GM18870 (cell line): ENCODE measurements around the gene FBXW5.

ENCODE experiments used
- ATAC-seq: cut with Tn5 transposase; IDR thresholded peaks from one replicate; pipeline ENCODE4 v1.9.1; 2021; ENCODE audit warnings: moderate library complexity; ENCODE audit not compliant: unreplicated experiment

FBXW5 gene, protein sequence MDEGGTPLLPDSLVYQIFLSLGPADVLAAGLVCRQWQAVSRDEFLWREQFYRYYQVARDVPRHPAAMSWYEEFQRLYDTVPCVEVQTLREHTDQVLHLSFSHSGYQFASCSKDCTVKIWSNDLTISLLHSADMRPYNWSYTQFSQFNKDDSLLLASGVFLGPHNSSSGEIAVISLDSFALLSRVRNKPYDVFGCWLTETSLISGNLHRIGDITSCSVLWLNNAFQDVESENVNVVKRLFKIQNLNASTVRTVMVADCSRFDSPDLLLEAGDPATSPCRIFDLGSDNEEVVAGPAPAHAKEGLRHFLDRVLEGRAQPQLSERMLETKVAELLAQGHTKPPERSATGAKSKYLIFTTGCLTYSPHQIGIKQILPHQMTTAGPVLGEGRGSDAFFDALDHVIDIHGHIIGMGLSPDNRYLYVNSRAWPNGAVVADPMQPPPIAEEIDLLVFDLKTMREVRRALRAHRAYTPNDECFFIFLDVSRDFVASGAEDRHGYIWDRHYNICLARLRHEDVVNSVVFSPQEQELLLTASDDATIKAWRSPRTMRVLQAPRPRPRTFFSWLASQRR

DNA sequence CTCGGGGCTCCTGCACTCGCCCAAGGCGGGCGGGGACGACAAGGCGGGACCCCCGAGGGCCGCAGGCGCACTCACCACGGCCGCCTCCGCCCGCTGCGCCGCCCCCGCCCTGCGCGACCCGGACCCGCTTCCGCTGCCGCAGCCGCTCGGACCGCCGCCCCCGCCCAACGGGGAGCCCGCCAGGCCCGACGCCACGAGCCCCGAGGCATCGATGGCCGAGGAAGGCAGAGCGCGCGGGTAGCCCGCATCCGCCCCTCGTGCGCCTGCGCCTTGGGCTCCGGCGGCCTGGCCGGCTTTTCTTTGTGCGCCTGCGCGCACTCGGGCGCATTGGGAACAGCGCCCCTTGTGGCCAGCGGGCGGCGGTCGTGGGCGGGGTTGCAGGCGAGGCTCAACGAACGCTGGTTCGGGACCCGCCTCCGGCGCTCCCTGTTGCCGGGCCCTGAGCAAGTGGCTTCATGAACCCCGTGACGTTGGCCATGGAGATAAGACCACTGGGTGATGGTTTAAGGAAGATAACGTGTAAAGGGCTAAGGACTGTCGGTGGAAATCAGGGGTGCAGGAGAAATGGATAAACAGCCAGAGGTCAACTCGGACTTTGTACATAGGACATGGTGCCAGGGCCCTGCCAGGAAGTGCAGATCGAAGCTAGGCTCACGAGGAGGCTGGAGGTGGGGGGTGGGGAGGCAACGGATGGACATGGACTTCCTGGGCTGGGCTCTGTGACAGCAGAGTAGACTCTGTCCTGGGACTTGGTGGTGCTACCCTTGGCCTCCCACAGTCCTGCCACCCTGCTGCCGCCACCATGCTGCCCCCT is at the start of gene FBXW5, which contains the start of gene C8G:
TSS of gene FBXW5 (minus strand) at position 220 of the 814 bp plus-strand sequence. CDS start 655 bp downstream, outside the sequence.
TSS of gene C8G (plus strand) at position 725 of the 814 bp plus-strand sequence. CDS start at position 803, 78 bp downstream.
- ATAC-seq = peak; percentile 44

DNA sequence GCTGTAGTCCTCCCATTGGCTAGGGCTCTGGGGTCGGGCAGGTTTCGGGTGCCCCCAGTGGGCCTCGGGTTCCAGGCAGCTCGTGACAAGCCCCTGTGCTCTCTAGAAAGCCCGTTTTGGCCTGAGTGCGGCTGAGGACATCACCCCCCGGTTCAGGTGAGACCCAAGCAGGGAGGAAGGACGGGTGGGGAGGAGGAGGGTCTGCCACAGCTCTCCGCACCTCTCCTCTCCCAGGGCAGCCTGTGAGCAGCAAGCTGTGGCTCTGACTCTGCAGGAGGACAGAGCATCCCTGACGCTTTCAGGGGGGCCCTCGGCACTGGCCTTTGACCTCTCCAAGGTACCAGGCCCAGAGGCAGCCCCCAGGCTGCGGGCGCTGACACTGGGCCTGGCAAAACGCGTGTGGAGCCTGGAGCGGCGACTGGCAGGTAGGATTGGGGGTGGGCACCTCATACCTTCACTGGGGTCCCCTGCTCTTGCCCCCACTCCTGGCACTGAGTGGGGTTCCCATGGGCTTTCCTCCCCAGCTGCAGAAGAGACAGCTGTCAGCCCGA is 48.4 kb upstream of the FBXW5 start:
- peak; percentile 9 for ATAC-seq

DNA sequence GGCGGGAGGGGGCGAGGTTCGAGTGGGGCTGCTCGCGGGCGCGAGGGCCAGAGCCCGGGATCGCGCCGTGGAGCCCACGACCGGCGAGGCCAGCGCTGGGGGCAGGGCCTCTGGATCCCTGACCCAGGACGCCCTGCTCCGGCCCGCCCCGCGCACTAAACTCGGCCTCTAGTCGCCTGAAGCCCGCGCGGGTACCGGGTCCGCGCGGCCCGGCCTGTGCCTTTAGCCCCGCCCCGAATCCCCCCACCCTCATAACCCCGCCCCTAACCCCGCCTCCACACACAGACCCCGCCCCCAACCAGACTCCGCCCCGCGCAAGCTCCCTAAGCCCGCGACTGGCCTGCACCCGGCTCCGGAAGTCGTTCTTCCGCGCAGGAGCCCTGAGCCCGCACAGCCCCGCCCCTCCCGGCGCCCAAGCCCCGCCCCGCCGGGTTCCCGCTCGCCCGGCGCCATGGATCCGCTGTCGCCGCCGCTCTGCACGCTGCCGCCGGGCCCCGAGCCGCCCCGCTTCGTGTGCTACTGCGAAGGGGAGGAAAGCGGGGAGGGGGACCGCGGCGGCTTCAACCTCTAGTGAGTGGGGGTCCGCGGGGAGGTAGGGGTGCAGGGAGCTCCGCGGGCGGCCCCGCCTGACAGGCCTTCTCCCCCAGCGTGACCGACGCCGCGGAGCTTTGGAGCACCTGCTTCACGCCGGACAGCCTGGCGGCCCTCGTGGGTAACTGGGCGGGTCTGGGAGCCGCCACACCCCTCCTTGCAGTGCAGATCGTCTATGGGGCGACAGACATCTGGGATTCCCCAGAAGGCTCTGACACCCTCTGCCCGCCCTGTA is 47.7 kb upstream of the FBXW5 start, which contains the start of gene PAXX:
TSS of gene PAXX (plus strand) at position 430 of the 826 bp plus-strand sequence. CDS start at position 452, 22 bp downstream.
- peak; percentile 53 for ATAC-seq

DNA sequence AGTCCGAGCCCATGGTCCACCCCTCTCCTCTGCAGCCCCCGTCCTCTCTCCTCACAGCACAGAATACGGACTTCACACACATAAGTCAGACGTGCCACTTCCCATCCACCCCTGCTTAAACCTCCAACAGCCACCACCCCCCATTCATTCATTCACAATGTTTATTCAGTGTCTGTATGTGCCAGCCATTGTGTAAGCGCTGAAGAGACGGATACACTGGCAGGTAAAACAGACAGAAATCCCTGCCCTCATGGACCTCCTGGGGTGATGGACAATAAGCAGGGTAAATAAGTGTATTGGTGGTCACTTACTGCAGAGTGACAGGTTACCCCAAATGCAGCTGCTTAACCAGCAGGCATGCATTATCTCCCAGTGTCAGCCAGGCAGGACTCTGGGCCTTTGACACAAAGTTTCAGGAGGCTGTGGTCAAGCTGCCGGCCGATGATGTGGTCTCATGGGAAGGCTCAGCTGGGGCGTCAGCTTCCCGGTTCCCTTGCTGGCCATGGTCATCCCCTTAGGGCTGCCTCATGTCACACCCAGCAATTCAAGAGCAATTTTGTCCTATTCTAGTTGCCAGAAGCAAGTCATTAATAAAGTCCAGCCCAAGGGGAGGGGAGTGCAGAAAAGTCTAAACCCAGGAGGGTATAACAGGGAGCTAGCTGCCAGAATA is 45.8 kb upstream of the FBXW5 start:
- no peak for ATAC-seq

DNA sequence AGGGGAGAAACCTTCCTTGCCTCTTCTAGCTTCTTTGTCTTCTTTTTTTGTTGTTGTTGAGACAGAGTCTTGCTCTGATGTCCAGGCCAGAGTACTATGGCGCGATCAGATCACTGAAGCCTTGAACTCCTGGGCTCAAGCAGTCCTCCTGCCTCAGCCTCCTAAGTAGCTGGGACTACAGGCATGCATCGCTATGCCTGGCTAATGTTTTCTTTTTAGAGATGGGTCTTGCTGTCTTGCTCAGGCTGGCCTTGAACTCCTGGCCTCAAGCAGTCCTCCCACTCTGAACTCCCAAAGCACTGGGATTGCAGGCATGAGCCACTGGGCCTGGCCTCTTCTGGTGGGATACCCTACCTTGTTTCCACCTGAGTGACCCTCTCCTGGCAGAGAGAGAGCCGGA is 44.3 kb upstream of the FBXW5 start:
- no peak for ATAC-seq

DNA sequence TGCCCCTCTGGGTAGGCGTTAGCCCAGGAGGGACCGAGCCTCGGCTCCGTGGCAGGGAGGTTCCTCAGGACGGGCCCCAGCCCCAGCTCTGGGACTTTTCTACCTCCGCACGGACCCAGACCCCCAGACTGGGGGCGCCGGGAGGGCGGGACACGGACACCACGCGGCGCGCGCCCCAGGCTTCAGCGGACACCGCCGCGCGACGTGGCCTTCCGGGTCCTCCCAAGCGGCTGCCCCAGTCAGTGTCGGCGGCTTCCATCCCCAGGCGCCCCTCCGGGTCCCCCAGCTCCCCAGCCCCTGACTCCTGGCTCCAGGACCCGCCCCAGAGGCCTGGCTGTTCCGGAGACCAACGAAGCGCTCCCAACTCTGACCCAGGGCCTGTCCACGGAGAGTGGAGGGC is 41.3 kb upstream of the FBXW5 start:
- no peak for ATAC-seq

DNA sequence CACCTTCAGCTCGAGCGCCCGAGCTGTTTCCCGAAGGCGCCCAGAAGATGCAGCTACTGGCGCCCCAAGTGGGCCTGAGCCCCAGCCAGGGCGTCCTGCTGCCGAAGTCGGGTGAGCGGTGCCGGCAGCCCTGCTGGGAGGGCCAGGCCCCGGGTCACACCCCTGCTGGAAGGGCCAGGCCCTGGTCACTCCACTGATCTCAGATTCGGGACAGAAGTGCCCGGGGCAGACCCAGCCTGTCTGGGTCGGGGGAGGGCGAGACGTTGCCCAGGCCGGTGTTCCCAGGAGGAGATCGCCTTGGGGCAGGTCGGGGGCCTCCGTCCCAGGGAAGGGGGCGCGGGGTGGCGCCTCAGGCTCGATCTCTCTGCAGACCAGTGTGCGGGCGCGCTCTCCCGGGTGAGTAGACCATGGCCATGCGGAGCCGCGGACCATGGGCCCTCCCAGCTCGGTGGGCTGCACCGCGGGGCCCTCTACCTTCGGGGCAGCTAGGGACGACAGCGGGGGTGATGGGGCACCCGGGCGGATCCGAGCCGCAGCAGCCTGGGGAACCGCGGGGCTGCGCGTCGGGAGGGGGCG is 40.6 kb upstream of the FBXW5 start:
- no peak for ATAC-seq

DNA sequence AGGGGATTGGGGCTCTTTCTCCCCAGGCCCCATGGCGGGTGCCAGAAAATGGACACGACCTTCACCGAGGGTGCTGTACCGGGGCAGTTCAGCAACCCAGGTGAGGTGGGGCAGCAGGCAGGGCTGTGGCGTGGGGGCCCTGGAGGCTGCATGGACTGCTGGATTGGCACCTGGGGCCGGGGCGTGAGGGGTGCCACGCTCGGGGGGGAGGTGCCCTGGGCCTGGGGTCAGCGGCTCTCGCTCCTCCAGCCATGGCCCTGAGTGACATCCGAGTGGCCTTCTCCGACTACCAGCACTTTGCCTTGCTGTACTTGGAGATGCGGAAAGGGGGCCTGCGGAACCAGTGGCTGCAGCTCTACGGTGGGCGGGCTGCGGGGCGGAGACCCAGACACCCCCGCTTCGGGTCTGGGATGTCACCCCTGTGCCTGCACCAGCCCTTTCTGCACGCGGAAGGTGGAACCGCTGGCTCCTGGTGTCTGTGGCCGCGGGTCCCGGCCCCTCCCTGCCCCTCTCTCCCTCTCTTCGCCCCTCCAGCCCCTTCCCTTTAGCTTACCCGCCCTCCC is 40.0 kb upstream of the FBXW5 start:
- no peak for ATAC-seq

DNA sequence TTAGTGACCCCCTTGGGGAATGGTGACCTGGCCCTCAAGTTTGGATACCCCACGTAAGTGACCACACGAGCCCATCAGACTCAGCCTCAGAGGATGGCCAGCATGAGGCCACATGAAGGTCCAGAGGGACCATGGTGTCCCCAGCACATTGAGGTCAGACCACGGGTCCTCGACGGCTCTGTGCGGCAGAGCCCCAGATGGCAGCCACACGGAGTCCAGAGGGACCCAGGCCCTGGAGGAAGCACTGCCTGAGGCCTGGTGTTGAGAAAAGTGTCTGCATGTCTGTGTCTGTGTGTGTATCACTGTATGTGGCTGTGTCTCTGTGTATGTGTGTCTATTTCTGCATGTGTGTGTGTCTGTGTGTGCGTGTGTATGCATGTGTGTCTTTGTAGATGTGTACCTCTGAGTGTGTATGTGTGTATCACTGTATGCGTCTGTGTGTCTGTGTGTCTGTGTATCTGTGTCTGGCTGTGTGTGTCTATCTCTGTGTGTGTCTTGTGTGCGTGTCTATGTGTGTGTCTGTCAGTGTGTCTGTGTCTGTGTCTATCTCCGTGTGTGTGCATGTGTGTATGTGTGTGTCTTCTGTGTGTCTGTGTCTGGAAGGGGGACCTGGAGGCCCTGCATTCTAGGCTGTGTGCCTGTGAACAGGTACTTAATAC is 39.2 kb upstream of the FBXW5 start:
- no peak for ATAC-seq

DNA sequence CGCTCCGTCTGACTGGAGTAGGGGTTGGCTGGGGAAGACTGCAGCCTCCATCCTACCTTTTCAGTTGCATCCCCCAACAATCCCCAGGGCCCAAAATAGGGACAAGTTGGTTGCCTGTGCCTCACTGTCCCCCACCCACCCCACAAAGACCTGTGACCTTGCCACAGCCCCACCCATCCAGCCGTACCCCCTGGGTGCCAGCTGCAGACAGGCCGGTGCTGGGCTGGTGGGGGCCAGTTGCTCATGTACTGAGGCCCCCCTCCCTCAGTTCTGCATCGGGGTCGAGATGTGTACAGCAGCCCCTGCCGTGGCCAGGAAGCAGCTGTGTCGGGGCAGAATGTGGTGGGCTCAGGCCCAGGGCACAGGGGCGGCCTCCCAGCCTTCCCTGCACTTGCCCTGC is 38.6 kb upstream of the FBXW5 start:
- ATAC-seq = no peak

DNA sequence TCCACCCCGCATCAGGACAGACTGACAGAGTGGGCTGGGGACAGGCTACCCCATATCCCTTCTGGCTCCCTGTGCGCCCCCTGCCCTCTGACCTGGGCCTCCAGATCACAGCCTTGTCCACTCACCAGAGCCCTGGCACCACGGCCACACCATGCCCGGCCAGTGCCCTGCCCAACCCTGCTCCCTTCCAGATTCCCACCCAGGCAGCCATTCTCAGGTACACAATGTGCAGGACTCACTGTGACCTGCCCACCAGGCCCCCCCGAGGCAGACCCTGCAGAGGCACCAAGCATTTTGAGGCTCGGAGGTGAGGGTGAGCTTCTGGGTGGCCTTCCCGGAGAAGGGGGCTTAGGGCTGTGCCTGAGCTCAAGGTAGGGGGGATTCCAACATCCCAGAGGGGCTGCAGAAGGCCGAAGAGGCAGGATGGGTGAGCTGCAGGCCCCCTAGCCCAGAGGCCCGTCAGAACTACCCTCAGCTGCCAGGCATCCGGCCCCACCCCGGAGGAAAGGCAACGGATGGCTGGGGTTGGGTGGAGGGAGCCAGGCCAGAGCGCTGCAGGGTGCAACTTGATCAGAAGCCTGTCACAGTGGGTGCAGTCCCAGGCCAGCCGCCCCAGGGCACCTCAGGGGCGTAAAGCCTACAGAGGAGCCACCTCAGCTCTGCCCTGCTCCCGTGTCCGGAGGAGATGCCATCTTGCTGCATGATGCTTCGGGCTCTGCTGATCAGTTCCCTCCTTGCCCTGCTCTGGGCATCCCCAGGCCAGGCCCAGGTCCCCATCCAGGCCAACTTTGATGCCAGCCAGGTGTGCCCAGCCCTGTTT is 37.9 kb upstream of the FBXW5 start, which contains the start of gene LCNL1:
TSS of gene LCNL1 (plus strand) at position 762 of the 820 bp plus-strand sequence. CDS start 594 bp downstream, outside the sequence.
- ATAC-seq = no peak

DNA sequence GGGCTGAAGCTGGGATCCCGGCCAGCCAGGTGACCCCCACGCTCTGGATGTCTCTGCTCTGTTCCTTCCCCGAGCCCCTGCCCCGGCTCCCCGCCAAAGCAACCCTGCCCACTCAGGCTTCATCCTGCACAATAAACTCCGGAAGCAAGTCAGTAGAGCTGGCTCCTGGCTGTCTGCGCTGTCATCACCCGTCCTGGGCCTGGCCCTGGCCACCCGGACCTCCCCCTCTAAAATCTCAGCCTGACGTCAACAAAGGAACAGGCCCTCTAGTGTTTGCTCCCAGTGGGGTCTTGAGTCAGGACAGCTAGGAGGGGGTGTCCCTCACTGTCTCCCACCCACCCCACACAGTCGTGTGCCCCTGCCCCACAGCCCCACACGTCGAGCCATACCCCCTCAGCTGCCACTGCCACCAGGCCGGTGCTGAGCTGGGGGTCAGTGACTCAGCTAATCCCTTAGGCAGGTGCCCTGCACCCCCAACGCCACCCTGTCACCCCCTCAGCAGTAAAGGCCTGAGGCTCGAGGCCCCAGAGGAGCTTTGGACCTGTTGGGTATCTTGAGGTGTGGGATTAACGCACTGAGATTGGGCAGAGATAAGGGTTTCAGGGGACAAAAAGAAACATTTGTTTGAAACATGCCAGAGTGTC is 37.2 kb upstream of the FBXW5 start:
- ATAC-seq = no peak

DNA sequence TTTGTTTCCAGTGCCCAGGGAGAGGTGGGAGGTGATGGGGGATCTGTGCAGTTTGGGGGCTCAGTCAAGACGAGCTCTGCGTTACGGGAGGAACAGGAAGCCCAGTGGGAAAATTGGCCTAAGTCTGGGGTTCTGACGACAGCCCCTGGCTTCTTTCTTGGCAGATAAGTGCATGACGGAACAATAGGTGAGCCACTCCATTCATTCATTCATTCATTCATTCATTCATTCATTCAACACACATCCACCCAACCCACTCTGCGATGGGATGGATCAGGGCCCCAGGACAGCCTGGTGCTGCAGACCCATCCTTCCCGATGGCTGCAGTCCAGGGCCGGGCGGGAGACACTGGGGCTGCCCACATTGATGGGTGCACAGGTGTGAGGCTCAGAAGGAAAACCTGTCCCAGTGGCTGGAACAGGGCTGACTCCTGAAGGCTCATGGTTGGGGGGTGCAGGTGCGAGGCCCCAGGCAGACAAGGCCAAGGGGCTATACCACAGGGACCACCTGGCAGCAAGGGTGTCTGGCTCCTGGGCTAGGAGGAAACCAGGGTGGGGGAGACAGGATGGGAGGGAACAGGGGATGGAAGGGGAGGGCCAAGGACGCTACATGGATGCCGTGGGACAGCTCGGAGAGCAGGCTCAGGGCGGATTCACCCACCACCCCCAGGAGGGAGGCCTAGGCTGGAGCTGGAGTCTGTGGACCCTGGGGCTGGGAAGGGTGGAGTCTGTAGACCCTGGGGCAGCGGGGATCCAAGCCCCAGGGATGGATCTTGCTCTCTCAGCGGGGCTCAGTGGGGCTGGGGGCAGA is 36.3 kb upstream of the FBXW5 start:
- ATAC-seq = no peak

DNA sequence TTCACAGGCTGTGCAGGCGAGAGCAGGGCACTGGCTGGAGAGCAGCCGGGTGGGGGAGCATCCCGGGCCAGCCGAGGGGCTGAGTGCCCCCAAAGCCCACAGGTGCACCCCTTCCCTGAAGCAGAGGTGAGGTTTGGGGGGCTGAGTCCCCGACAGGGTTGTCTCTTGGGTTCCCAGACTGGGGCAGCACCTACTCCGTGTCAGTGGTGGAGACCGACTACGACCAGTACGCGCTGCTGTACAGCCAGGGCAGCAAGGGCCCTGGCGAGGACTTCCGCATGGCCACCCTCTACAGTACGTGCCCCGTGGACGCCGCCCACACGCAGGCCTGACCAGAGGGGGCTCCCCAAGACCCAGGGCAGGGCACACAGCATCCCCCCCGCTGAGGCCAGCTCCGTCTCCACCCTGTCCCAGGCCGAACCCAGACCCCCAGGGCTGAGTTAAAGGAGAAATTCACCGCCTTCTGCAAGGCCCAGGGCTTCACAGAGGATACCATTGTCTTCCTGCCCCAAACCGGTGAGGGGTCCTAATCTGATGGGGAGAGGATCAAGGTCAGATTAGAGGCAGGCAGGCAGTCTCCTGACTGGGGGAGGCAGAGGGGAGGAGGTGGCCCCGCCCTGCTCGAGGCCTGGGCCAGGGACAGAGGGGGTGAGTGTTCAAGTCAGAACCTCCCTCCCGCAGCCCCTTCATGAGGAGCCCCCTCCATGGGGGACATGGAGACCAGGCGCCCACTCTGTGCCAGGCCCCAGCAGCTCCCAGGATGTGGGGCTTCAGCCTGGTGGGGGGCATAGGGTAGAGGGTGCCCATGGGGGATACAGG is 35.4 kb upstream of the FBXW5 start:
- no peak for ATAC-seq

DNA sequence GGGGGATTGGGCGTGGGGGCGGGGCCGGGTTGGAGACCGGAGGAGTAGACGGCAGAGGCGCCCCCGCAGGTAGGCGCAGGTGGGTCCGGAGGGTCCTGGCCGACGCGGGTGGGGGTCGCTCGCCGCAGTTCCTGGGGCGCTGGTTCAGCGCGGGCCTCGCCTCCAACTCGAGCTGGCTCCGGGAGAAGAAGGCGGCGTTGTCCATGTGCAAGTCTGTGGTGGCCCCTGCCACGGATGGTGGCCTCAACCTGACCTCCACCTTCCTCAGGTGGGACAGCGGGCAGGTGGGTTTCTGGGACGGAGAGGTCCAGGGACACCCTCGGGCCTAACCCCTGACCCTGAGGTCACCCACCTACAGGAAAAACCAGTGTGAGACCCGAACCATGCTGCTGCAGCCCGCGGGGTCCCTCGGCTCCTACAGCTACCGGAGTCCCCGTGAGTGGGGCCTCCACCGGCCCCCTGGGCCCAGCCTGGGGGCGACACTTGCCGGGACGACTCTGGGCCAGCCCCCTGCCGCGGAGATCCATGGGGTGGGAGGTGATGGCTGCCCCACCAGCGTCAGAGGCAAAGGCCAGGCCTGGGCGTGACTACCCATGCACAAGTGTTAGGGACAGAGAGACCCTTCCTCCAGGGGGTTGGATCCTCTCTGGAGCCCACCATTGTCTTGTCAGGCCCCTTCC is 34.5 kb upstream of the FBXW5 start:
- no peak for ATAC-seq
